ENCODE results near the gene GGCX. TPM values are rescaled to one million over a fixed set of nuclear protein-coding genes. Genes with fewer than 3 reads are reported as not detected.
"Not testable (repeated sequence)": the region's sequence is repeated elsewhere in the genome, so short reads cannot be mapped to it uniquely, and the experiment has no call there.

GGCX gene
- total RNA-seq, 2 donors from 2014 or later, result 25.7 to 49.9 TPM

DNA sequence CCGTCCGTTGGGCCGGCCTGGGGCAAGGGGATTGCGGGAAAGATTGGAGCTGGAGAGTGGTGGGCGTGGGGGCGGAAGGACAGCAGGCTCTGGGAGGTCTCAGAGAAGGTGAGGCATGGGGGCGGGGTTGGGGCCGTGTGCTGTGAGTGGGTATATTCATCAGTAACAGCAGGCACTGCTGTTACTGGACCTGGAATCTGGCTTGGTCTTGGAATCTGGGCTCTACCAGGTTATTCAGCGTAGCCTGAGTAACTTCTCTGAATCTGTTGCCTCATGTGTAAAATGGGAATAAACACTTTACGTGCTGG, 34.7 kb upstream of the GGCX start:
- Histone ChIP-seq H3K4me1 (peaks cover 6% of the 10 kb centered on the region), H3K9ac (ENCODE audit: low read depth in 2 of 2, low read length in 2 of 2) (peak overlapping the region; percentile 94 to 98), H3K9me3 (no peaks in the 10 kb centered on the region), H3K27ac (peak overlapping the region; percentile 82), H3K4me3 (peak overlapping the region; percentile 90), H3K27me3 (no peaks in the 10 kb centered on the region), H3K36me3 (no peaks in the 10 kb centered on the region)
- no peak for DNase-seq
- intact Hi-C loops (cut with DNase I), result no loop called here
- TF ChIP-seq, protein P1, sequence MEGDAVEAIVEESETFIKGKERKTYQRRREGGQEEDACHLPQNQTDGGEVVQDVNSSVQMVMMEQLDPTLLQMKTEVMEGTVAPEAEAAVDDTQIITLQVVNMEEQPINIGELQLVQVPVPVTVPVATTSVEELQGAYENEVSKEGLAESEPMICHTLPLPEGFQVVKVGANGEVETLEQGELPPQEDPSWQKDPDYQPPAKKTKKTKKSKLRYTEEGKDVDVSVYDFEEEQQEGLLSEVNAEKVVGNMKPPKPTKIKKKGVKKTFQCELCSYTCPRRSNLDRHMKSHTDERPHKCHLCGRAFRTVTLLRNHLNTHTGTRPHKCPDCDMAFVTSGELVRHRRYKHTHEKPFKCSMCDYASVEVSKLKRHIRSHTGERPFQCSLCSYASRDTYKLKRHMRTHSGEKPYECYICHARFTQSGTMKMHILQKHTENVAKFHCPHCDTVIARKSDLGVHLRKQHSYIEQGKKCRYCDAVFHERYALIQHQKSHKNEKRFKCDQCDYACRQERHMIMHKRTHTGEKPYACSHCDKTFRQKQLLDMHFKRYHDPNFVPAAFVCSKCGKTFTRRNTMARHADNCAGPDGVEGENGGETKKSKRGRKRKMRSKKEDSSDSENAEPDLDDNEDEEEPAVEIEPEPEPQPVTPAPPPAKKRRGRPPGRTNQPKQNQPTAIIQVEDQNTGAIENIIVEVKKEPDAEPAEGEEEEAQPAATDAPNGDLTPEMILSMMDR (IDR thresholded peaks at IDR 0.05), result no peak

DNA sequence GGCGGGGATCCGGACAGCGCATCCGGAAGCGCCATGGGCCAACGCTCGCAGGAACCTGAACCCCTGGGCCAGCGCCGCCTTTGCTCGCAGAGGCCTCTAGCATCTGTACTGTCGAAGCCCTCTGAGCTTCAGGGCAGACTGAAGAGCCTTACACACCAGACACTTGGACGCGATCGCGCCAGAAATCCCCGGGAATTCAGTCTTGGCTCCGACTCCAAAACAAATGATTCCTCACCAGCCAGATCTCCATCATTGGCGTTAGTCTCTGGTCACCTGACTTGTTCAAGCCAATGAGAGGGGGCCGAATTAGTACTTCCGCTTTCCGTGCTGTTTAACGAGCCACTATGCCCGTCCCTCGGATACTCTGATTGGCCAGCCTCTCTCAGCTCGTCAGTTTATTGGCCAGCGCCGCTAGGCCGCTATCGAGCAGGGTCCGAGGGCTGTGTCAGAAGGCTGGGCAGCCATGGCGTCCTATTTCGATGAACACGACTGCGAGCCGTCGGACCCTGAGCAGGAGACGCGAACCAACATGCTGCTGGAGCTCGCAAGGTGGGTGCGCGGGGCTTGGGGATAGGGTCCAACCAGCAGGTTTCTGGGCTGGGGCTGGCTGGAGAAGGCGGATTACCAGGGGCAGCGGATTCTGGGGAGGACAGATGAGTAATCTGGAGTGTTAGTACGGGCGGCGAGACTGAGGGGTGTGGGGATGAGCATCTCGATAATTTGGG, 34.2 kb upstream of the GGCX start, which contains the start of gene RNF181:
RNF181 (plus strand) TSS at position 445 of the 725 bp plus-strand sequence; CDS start at position 464, 19 bp downstream.
- peaks cover 6% of the 10 kb centered on the region for H3K4me1 ChIP-seq

GRCh38 chr2:85594715-85595300, 33.5 kb upstream of the GGCX start:
- TF ChIP-seq, protein P1 (IDR thresholded peaks at IDR 0.05), result no peak
- no peaks in the 10 kb centered on the region for H3K27me3 ChIP-seq
- peaks cover 6% of the 10 kb centered on the region for H3K4me1 ChIP-seq
- H3K9me3 ChIP-seq, result no peaks in the 10 kb centered on the region
- intact Hi-C loops (cut with DNase I), result no loop called here
- H3K9ac ChIP-seq (ENCODE audit: low read depth in 2 of 2, low read length in 2 of 2), result peak overlapping the region; percentile 79 to 98
- peak overlapping the region; percentile 90 for H3K4me3 ChIP-seq
- no peaks in the 10 kb centered on the region for H3K36me3 ChIP-seq
- DNase-seq, result no peak
- peak overlapping the region; percentile 82 for H3K27ac ChIP-seq

More for the DNA sequence above, 34.2 kb upstream of the GGCX start, which contains the start of gene RNF181:
- H3K27ac ChIP-seq, result peak within 1 kb of the TSS; percentile 82
- H3K9me3 ChIP-seq, result no peaks in the 10 kb centered on the region
- peak; percentile 98 for DNase-seq
- TF ChIP-seq, protein P1 (IDR thresholded peaks at IDR 0.05), result no peak
- peak within 1 kb of the TSS; percentile 94 to 98 for H3K9ac ChIP-seq (ENCODE audit: low read depth in 2 of 2, low read length in 2 of 2)
- peak within 1 kb of the TSS; percentile 90 for H3K4me3 ChIP-seq
- intact Hi-C loops (cut with DNase I), result no loop called here
- H3K27me3 ChIP-seq, result no peaks in the 10 kb centered on the region
- H3K36me3 ChIP-seq, result no peaks in the 10 kb centered on the region

DNA sequence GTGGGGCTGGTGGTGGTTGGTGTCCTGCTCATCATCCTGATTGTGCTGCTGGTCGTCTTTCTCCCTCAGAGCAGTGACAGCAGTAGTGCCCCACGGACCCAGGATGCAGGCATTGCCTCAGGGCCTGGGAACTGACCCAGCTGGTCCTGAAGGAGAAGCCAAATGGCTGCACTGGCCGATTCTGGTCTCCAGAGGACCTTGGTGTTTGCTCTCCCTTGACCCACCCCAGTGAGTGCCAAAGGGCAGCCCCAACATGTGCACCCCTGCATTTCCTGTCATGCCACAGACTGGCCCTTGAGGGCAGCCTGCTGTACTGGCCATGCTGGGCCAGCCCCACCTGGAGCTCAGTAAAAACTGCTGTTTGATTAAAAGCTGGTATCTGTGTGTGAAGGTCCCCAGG, 31.7 kb upstream of the GGCX start:
- Histone ChIP-seq H3K4me3 (no peak overlapping the region), H3K27me3 (no peaks in the 10 kb centered on the region), H3K9ac (ENCODE audit: low read depth in 2 of 2, low read length in 2 of 2) (no peak overlapping the region), H3K36me3 (no peaks in the 10 kb centered on the region), H3K4me1 (peaks cover 6% of the 10 kb centered on the region), H3K27ac (no peak overlapping the region), H3K9me3 (no peaks in the 10 kb centered on the region)
- TF ChIP-seq, protein P1 (IDR thresholded peaks at IDR 0.05), result no peak
- no peak for DNase-seq
- intact Hi-C loops (cut with DNase I), result no loop called here

GRCh38 chr2:85592299-85592698, 31.0 kb upstream of the GGCX start:
- DNase-seq; intact Hi-C loops (cut with DNase I); H3K27ac ChIP-seq; H3K27me3 ChIP-seq; H3K36me3 ChIP-seq; H3K9ac ChIP-seq (ENCODE audit: low read depth in 2 of 2, low read length in 2 of 2); H3K4me3 ChIP-seq; H3K9me3 ChIP-seq; H3K4me1 ChIP-seq: not testable (repeated sequence)

- TF ChIP-seq, protein P1 (IDR thresholded peaks at IDR 0.05), result no peak
- no peak for DNase-seq
- Histone ChIP-seq H3K9me3 (no peaks in the 10 kb centered on the region), H3K36me3 (no peaks in the 10 kb centered on the region), H3K4me3 (no peak overlapping the region), H3K9ac (ENCODE audit: low read depth in 2 of 2, low read length in 2 of 2) (peak overlapping the region in 1 of 2 donors; percentile 30), H3K27ac (no peak overlapping the region), H3K4me1 (peaks cover 4% of the 10 kb centered on the region), H3K27me3 (no peaks in the 10 kb centered on the region)
- intact Hi-C loops (cut with DNase I), result no loop called here
These were observed 30.3 kb upstream of the GGCX start for GRCh38 chr2:85591563-85591962.

Measured in colonic mucosa (tissue), 4 donors.